DMS79 treated with DMSO at 0.1 percent for 48 hours (cell line): Measurements from ENCODE around the gene PUSL1.

ENCODE experiments used
- DNase-seq: peaks from one replicate; lab custom pipeline; 2025; lab: John Stamatoyannopoulos, UW

The PUSL1 gene

GRCh38 chr1:1325288-1326074, 17.1 kb downstream of the PUSL1 start:
- DNase-seq: no peak

DNA sequence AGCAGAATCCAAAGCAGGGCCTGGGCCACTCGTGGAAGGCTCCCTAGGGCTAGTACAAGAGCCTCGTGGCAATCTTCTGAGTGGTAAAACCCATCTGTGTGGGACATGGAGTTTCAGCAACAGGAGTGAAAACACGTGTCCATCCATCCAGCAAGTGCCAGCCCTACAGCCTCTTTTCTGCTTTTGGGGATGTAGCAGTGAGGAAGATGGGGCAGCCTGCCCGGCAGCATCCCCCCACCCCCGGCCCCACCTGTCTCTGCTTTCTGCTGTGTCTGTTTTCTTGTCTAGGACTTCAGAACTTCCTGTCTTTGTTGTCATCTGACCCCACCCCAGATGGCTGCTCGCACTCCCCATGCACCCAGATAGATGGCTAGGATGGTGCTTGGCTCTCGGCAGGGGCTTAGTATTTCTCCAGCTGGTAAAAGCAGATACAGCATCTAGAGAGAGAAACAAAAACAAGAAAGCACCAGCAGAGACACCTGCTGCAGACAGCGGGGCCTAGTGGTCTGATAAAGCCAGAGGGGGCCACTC, 17.7 kb downstream of the PUSL1 start:
- no peak for DNase-seq

DNA sequence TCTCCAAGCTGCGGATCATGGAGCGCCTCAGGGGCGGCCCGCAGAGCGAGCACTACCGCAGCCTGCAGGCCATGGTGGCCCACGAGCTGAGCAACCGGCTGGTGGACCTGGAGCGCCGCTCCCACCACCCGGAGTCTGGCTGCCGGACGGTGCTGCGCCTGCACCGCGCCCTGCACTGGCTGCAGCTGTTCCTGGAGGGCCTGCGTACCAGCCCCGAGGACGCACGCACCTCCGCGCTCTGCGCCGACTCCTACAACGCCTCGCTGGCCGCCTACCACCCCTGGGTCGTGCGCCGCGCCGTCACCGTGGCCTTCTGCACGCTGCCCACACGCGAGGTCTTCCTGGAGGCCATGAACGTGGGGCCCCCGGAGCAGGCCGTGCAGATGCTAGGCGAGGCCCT, 18.9 kb downstream of the PUSL1 start:
- DNase-seq: no peak

GRCh38 chr1:1328254-1328653, 19.9 kb downstream of the PUSL1 start:
- DNase-seq: no peak

GRCh38 chr1:1329304-1330210, 21.2 kb downstream of the PUSL1 start:
- DNase-seq: no peak

GRCh38 chr1:1330366-1331067, 22.1 kb downstream of the PUSL1 start:
- no peak for DNase-seq

DNA sequence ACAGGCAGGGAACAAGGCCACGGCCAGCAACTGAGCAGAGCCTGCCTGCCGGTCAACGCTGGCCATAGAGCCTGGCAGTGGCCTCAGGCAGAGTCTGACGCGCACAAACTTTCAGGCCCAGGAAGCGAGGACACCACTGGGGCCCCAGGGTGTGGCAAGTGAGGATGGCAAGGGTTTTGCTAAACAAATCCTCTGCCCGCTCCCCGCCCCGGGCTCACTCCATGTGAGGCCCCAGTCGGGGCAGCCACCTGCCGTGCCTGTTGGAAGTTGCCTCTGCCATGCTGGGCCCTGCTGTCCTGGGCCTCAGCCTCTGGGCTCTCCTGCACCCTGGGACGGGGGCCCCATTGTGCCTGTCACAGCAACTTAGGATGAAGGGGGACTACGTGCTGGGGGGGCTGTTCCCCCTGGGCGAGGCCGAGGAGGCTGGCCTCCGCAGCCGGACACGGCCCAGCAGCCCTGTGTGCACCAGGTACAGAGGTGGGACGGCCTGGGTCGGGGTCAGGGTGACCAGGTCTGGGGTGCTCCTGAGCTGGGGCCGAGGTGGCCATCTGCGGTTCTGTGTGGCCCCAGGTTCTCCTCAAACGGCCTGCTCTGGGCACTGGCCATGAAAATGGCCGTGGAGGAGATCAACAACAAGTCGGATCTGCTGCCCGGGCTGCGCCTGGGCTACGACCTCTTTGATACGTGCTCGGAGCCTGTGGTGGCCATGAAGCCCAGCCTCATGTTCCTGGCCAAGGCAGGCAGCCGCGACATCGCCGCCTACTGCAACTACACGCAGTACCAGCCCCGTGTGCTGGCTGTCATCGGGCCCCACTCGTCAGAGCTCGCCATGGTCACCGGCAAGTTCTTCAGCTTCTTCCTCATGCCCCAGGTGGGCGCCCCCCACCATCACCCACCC, 22.9 kb downstream of the PUSL1 start, which contains the start of gene TAS1R3:
TAS1R3 (plus strand) TSS at position 213 of the 898 bp plus-strand sequence; CDS start at position 279, 66 bp downstream.
- DNase-seq: no peak

- DNase-seq: no peak
Observed at GRCh38 chr1:1332031-1332755, 23.8 kb downstream of the PUSL1 start.

DNA sequence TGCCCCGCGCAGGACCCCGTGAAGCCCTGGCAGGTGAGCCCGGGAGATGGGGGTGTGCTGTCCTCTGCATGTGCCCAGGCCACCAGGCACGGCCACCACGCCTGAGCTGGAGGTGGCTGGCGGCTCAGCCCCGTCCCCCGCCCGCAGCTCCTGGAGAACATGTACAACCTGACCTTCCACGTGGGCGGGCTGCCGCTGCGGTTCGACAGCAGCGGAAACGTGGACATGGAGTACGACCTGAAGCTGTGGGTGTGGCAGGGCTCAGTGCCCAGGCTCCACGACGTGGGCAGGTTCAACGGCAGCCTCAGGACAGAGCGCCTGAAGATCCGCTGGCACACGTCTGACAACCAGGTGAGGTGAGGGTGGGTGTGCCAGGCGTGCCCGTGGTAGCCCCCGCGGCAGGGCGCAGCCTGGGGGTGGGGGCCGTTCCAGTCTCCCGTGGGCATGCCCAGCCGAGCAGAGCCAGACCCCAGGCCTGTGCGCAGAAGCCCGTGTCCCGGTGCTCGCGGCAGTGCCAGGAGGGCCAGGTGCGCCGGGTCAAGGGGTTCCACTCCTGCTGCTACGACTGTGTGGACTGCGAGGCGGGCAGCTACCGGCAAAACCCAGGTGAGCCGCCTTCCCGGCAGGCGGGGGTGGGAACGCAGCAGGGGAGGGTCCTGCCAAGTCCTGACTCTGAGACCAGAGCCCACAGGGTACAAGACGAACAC, 24.5 kb downstream of the PUSL1 start:
- no peak for DNase-seq

GRCh38 chr1:1333551-1334241, 25.3 kb downstream of the PUSL1 start:
- DNase-seq: no peak

DNA sequence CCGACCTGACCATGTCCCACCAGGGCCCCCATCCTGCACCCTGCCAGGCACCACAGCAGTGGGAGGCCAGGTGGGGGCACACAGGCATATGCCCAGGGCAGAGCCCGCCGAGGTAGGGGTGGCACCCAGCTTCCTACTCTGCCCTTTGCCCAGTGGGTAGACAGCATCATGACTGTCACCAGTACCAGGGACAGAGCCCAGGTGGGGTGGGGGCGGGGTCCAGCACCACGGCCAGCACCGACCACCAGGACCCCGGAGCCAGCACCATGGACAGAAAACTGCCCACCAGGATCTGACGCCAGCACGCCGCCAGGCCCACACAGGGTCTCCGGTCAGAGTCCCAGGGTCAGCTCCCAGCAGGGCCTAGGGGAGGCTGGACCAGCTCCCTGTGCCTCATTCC, 26.4 kb downstream of the PUSL1 start:
- no peak for DNase-seq

DNA sequence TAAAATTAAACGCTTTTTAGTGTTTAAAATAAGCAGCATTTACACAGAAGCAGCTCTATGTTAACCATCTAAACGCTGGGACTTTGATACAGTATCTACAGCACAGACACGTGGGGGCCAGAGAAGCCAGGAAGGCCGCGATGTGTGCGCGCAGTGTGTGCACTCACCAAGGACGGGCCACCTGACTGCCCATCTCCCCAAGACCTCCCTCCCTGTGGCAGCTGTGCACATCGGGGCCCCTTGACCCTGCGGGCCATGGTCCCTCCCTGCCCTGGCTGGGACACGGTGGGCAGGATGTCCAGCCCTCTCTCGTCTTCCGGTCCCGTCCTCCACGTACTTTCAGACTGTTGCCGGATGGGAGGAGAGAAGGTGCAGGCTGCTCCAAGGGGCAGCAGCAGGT, 26.9 kb downstream of the PUSL1 start:
- no peak for DNase-seq

- DNase-seq: no peak
Observed at GRCh38 chr1:1335792-1336248, 27.4 kb downstream of the PUSL1 start.

DNA sequence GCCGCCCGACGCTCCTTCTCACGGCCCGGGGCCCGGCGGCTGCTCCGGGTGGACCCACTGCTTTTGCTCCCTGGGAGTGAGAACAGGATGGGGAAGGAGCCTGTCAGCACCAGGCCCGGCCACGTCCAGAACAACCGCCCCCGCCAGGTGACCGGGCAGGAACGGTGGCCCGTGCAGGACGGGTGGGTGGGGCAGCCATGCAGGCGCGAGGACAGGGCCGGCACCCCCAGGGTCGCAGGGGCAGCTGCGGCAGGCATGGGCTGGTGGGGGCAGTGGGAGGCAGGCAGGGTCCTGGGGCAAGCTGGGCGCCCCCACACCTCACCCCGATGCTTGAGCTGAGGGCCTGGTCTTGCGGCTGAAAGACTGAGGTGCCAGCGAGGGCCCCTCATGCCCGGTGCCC, 28.0 kb downstream of the PUSL1 start:
- no peak for DNase-seq

GRCh38 chr1:1336931-1337792, 28.8 kb downstream of the PUSL1 start:
- no peak for DNase-seq

- no peak for DNase-seq
Observed at GRCh38 chr1:1337793-1338147, 29.4 kb downstream of the PUSL1 start.

GRCh38 chr1:1338278-1338677, 29.9 kb downstream of the PUSL1 start:
- DNase-seq: no peak

DNA sequence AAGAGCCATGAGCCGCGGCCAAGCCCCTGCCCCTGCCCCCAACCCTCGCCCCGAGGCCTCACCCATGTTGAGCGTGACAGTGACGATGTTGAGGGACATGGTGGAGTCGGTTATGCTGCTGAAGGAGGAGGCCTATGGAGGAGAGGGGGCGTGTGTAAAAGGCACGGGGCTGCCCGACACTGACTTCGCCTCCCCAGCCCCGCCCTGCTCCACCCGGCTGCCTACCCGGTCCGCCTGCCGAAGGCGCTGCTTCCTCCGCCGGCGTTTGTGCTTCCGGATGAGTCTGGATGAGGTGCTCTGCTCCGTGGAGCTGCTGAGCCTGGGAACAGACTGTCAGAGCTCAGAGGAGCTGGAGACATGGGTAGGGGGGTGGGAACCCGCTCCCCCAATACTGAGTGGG, 31.8 kb downstream of the PUSL1 start:
- no peak for DNase-seq
